ENCODE results near the gene MSH6. TPM values are rescaled to one million over a fixed set of nuclear protein-coding genes. Genes with fewer than 3 reads are reported as not detected.

Gene MSH6
- total and polyA plus RNA-seq, 2 of the 8 experiments (the other 6 are each of a cell fraction or from before 2014, with no cell fraction given): 45.8 to 301 TPM

DNA sequence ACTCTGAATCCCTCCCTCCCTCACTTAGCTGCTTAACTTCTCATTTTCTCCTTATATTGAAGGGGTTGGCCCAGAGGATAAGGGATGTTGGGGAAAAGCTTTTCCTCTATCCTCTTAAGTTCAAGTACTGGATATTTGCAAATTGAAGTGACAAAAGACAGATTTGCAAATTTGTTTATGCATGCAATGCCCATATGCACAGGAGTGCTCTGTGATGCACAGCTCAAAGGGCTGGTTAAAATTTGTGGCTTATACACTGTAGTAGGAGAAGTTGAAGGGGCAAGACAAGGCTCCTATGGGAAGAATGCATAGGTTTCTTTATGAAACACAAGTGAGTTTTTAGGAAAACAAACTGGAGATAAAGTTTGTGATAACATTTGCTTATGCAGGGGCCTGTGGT lies 8.4 kb upstream of the MSH6 start (continued):
- TF ChIP-seq RAD21 (IDR thresholded peaks at IDR 0.05 in 1 of 2, conservative IDR thresholded peaks at IDR 0.05 in 1 of 2; ENCODE audit: low read depth in 2 of 2, low read length in 2 of 2): no peak
- no peak for TF ChIP-seq KDM4A (IDR thresholded peaks at IDR 0.05; ENCODE audit: low read depth, low read length, severe bottlenecking)
- TF ChIP-seq BRCA1 (IDR thresholded peaks at IDR 0.05; ENCODE audit: low read depth, low read length): no peak
- no peak for TF ChIP-seq SP2 (IDR thresholded peaks at IDR 0.05; ENCODE audit: low read length)
- no peak for TF ChIP-seq POU5F1 (IDR thresholded peaks at IDR 0.05; ENCODE audit: low read depth, low read length)

Measured in H1 (cell line).